ENCODE measurements around the gene PTGES3L. TPM values are rescaled to one million over a fixed set of nuclear protein-coding genes. Genes with fewer than 3 reads are reported as not detected.
A peak's percentile ranks its signal among the peaks of the same experiment; 100 is the strongest.

The PTGES3L gene
- total and polyA plus RNA-seq, 2 of the 13 experiments (the other 11 are each of a cell fraction or from before 2014, with no cell fraction given): 1.2 to 2.9 TPM

DNA sequence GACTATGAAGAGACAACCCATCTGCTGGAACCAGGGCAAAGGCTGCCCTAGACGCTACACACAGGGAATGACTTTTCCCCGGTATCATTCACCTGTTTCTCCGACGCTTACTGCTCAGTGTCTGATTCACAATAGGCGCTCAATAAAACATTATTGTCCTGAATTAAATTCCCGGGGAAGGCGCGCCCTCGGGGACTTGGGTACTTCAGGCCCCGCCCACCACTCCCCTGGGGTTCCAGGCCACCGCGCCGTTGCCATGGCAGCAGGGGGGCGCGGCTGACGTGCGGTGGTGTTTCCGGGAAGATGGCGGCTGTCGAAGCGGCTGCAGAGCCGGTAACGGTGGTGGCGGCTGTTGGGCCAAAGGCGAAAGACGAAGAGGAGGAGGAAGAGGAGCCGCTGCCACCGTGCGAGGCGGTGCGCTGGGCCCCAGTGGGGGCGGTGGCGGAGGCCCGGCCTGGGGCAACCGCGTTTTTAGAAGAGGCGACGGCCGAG, 440 bp upstream of the PTGES3L start, which contains the start of gene RUNDC1 (continued):
- TF ChIP-seq, protein P1, sequence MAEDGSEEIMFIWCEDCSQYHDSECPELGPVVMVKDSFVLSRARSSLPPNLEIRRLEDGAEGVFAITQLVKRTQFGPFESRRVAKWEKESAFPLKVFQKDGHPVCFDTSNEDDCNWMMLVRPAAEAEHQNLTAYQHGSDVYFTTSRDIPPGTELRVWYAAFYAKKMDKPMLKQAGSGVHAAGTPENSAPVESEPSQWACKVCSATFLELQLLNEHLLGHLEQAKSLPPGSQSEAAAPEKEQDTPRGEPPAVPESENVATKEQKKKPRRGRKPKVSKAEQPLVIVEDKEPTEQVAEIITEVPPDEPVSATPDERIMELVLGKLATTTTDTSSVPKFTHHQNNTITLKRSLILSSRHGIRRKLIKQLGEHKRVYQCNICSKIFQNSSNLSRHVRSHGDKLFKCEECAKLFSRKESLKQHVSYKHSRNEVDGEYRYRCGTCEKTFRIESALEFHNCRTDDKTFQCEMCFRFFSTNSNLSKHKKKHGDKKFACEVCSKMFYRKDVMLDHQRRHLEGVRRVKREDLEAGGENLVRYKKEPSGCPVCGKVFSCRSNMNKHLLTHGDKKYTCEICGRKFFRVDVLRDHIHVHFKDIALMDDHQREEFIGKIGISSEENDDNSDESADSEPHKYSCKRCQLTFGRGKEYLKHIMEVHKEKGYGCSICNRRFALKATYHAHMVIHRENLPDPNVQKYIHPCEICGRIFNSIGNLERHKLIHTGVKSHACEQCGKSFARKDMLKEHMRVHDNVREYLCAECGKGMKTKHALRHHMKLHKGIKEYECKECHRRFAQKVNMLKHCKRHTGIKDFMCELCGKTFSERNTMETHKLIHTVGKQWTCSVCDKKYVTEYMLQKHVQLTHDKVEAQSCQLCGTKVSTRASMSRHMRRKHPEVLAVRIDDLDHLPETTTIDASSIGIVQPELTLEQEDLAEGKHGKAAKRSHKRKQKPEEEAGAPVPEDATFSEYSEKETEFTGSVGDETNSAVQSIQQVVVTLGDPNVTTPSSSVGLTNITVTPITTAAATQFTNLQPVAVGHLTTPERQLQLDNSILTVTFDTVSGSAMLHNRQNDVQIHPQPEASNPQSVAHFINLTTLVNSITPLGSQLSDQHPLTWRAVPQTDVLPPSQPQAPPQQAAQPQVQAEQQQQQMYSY (CRISPR knock-in tag; IDR thresholded peaks at IDR 0.05): no peak
- TF ChIP-seq ZNF431 (CRISPR knock-in tag; IDR thresholded peaks at IDR 0.05; ENCODE audit: borderline replicate concordance, low read depth): no peak
- TF ChIP-seq ZNF678 (CRISPR knock-in tag; IDR thresholded peaks at IDR 0.05): no peak; the same call in 1 of the 2 replicates
- peak; percentile 79; the same call in 1 of the 2 replicates for TF ChIP-seq KMT2B (CRISPR knock-in tag; IDR thresholded peaks at IDR 0.05)
- TF ChIP-seq POLR2A (IDR thresholded peaks at IDR 0.05; ENCODE audit: insufficient read depth in 1 of 2, low read depth in 2 of 2, low read length in 2 of 2): peak in 1 of 2 experiments; percentile 64; a peak in 3 of 4 replicates
- no peak for TF ChIP-seq HNRNPK (IDR thresholded peaks at IDR 0.05; ENCODE audit: low read depth, low read length, poor library complexity, severe bottlenecking)
- no peak for TF ChIP-seq NFRKB (IDR thresholded peaks at IDR 0.05)
- TF ChIP-seq ZMYM2 (CRISPR knock-in tag; IDR thresholded peaks at IDR 0.05): no peak
- no peak; the same call in 1 of the 2 replicates for TF ChIP-seq MXD3 (CRISPR knock-in tag; IDR thresholded peaks at IDR 0.05)
- no peak for TF ChIP-seq SMARCC2 (IDR thresholded peaks at IDR 0.05)
- TF ChIP-seq, protein P2, sequence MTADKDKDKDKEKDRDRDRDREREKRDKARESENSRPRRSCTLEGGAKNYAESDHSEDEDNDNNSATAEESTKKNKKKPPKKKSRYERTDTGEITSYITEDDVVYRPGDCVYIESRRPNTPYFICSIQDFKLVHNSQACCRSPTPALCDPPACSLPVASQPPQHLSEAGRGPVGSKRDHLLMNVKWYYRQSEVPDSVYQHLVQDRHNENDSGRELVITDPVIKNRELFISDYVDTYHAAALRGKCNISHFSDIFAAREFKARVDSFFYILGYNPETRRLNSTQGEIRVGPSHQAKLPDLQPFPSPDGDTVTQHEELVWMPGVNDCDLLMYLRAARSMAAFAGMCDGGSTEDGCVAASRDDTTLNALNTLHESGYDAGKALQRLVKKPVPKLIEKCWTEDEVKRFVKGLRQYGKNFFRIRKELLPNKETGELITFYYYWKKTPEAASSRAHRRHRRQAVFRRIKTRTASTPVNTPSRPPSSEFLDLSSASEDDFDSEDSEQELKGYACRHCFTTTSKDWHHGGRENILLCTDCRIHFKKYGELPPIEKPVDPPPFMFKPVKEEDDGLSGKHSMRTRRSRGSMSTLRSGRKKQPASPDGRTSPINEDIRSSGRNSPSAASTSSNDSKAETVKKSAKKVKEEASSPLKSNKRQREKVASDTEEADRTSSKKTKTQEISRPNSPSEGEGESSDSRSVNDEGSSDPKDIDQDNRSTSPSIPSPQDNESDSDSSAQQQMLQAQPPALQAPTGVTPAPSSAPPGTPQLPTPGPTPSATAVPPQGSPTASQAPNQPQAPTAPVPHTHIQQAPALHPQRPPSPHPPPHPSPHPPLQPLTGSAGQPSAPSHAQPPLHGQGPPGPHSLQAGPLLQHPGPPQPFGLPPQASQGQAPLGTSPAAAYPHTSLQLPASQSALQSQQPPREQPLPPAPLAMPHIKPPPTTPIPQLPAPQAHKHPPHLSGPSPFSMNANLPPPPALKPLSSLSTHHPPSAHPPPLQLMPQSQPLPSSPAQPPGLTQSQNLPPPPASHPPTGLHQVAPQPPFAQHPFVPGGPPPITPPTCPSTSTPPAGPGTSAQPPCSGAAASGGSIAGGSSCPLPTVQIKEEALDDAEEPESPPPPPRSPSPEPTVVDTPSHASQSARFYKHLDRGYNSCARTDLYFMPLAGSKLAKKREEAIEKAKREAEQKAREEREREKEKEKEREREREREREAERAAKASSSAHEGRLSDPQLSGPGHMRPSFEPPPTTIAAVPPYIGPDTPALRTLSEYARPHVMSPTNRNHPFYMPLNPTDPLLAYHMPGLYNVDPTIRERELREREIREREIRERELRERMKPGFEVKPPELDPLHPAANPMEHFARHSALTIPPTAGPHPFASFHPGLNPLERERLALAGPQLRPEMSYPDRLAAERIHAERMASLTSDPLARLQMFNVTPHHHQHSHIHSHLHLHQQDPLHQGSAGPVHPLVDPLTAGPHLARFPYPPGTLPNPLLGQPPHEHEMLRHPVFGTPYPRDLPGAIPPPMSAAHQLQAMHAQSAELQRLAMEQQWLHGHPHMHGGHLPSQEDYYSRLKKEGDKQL (CRISPR knock-in tag; IDR thresholded peaks at IDR 0.05; ENCODE audit: low read depth): no peak
- TF ChIP-seq, protein P3, sequence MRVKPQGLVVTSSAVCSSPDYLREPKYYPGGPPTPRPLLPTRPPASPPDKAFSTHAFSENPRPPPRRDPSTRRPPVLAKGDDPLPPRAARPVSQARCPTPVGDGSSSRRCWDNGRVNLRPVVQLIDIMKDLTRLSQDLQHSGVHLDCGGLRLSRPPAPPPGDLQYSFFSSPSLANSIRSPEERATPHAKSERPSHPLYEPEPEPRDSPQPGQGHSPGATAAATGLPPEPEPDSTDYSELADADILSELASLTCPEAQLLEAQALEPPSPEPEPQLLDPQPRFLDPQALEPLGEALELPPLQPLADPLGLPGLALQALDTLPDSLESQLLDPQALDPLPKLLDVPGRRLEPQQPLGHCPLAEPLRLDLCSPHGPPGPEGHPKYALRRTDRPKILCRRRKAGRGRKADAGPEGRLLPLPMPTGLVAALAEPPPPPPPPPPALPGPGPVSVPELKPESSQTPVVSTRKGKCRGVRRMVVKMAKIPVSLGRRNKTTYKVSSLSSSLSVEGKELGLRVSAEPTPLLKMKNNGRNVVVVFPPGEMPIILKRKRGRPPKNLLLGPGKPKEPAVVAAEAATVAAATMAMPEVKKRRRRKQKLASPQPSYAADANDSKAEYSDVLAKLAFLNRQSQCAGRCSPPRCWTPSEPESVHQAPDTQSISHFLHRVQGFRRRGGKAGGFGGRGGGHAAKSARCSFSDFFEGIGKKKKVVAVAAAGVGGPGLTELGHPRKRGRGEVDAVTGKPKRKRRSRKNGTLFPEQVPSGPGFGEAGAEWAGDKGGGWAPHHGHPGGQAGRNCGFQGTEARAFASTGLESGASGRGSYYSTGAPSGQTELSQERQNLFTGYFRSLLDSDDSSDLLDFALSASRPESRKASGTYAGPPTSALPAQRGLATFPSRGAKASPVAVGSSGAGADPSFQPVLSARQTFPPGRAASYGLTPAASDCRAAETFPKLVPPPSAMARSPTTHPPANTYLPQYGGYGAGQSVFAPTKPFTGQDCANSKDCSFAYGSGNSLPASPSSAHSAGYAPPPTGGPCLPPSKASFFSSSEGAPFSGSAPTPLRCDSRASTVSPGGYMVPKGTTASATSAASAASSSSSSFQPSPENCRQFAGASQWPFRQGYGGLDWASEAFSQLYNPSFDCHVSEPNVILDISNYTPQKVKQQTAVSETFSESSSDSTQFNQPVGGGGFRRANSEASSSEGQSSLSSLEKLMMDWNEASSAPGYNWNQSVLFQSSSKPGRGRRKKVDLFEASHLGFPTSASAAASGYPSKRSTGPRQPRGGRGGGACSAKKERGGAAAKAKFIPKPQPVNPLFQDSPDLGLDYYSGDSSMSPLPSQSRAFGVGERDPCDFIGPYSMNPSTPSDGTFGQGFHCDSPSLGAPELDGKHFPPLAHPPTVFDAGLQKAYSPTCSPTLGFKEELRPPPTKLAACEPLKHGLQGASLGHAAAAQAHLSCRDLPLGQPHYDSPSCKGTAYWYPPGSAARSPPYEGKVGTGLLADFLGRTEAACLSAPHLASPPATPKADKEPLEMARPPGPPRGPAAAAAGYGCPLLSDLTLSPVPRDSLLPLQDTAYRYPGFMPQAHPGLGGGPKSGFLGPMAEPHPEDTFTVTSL (CRISPR knock-in tag; IDR thresholded peaks at IDR 0.05; ENCODE audit: borderline replicate concordance): no peak
- TF ChIP-seq ZSCAN31 (CRISPR knock-in tag; IDR thresholded peaks at IDR 0.05; ENCODE audit: low read depth): no peak; the same call in 1 of the 2 replicates
- TF ChIP-seq ZNF883 (CRISPR knock-in tag; IDR thresholded peaks at IDR 0.05; ENCODE audit: not compliant biosample characterization): no peak
- TF ChIP-seq SUZ12 (IDR thresholded peaks at IDR 0.05; ENCODE audit: low read depth, low read length): no peak
- no peak for TF ChIP-seq IKZF1 (IDR thresholded peaks at IDR 0.05)

All from HepG2 (cell line).